ENCODE results near the gene AP4B1.

Gene AP4B1

GRCh38 chr1:113898241-113898814, 6.3 kb downstream of the AP4B1 start:
- Histone ChIP-seq H3K4me3 (ENCODE audit: low read depth, low read length) (no peak overlapping the region), H3K27me3 (replicated peaks) (no peaks in the 10 kb centered on the region), H3K36me3 (replicated peaks) (peaks cover 37% of the 10 kb centered on the region), H3K27ac (no peak overlapping the region)
- no peak for TF ChIP-seq CTCF (IDR thresholded peaks at IDR 0.05; ENCODE audit: low read depth, low read length, missing control alignments)
- in situ Hi-C loops (cut with HindIII; ENCODE audit: low pct_ligation_motif_present, low sequenced_read_pairs): no loop called here
- DNase-seq: no peak

GRCh38 chr1:113895961-113896360, 8.6 kb downstream of the AP4B1 start:
- Histone ChIP-seq H3K27me3 (replicated peaks) (no peaks in the 10 kb centered on the region), H3K4me3 (ENCODE audit: low read depth, low read length) (no peak overlapping the region), H3K27ac (no peak overlapping the region), H3K36me3 (replicated peaks) (peaks cover 37% of the 10 kb centered on the region)
- DNase-seq: no peak
- TF ChIP-seq CTCF (IDR thresholded peaks at IDR 0.05; ENCODE audit: low read depth, low read length, missing control alignments): no peak
- in situ Hi-C loops (cut with HindIII; ENCODE audit: low pct_ligation_motif_present, low sequenced_read_pairs): no loop called here

GRCh38 chr1:113895098-113895497, 9.5 kb downstream of the AP4B1 start:
- no peak overlapping the region for H3K4me3 ChIP-seq (ENCODE audit: low read depth, low read length)
- no peaks in the 10 kb centered on the region for H3K27me3 ChIP-seq (replicated peaks)
- H3K27ac ChIP-seq: no peak overlapping the region
- in situ Hi-C loops (cut with HindIII; ENCODE audit: low pct_ligation_motif_present, low sequenced_read_pairs): no loop called here
- TF ChIP-seq CTCF (IDR thresholded peaks at IDR 0.05; ENCODE audit: low read depth, low read length, missing control alignments): no peak
- no peak for DNase-seq
- H3K36me3 ChIP-seq (replicated peaks): peaks cover 34% of the 10 kb centered on the region

GRCh38 chr1:113893267-113893666, 11.3 kb downstream of the AP4B1 start:
- H3K27me3 ChIP-seq (replicated peaks): no peaks in the 10 kb centered on the region
- in situ Hi-C loops (cut with HindIII; ENCODE audit: low pct_ligation_motif_present, low sequenced_read_pairs): no loop called here

GRCh38 chr1:113891631-113892220, 12.9 kb downstream of the AP4B1 start:
- Histone ChIP-seq H3K4me3 (ENCODE audit: low read depth, low read length) (no peak overlapping the region), H3K27me3 (replicated peaks) (no peaks in the 10 kb centered on the region), H3K27ac (no peak overlapping the region), H3K36me3 (replicated peaks) (peaks cover 19% of the 10 kb centered on the region)
- in situ Hi-C loops (cut with HindIII; ENCODE audit: low pct_ligation_motif_present, low sequenced_read_pairs): no loop called here
- TF ChIP-seq CTCF (IDR thresholded peaks at IDR 0.05; ENCODE audit: low read depth, low read length, missing control alignments): no peak
- no peak for DNase-seq

More at GRCh38 chr1:113893267-113893666, 11.3 kb downstream of the AP4B1 start:
- no peak for DNase-seq
- H3K4me3 ChIP-seq (ENCODE audit: low read depth, low read length): no peak overlapping the region
- no peak for TF ChIP-seq CTCF (IDR thresholded peaks at IDR 0.05; ENCODE audit: low read depth, low read length, missing control alignments)
- no peak overlapping the region for H3K27ac ChIP-seq
- H3K36me3 ChIP-seq (replicated peaks): peaks cover 26% of the 10 kb centered on the region

- in situ Hi-C loops (cut with HindIII; ENCODE audit: low pct_ligation_motif_present, low sequenced_read_pairs): no loop called here
- no peak for TF ChIP-seq CTCF (IDR thresholded peaks at IDR 0.05; ENCODE audit: low read depth, low read length, missing control alignments)
- Histone ChIP-seq H3K27me3 (replicated peaks) (no peaks in the 10 kb centered on the region), H3K36me3 (replicated peaks) (peaks cover 14% of the 10 kb centered on the region), H3K27ac (no peak overlapping the region), H3K4me3 (ENCODE audit: low read depth, low read length) (no peak overlapping the region)
- no peak for DNase-seq
These were observed 13.8 kb downstream of the AP4B1 start for GRCh38 chr1:113890816-113891215.

Measured in brain microvascular endothelial cell (primary cell).